Measurements from ENCODE around the gene NT5DC2. TPM values are rescaled to one million over a fixed set of nuclear protein-coding genes. Genes with fewer than 3 reads are reported as not detected.

Gene NT5DC2
- total and polyA plus RNA-seq, 2 of the 8 experiments (the other 6 are each of a cell fraction or from before 2014, with no cell fraction given): 331 to 477 TPM

DNA sequence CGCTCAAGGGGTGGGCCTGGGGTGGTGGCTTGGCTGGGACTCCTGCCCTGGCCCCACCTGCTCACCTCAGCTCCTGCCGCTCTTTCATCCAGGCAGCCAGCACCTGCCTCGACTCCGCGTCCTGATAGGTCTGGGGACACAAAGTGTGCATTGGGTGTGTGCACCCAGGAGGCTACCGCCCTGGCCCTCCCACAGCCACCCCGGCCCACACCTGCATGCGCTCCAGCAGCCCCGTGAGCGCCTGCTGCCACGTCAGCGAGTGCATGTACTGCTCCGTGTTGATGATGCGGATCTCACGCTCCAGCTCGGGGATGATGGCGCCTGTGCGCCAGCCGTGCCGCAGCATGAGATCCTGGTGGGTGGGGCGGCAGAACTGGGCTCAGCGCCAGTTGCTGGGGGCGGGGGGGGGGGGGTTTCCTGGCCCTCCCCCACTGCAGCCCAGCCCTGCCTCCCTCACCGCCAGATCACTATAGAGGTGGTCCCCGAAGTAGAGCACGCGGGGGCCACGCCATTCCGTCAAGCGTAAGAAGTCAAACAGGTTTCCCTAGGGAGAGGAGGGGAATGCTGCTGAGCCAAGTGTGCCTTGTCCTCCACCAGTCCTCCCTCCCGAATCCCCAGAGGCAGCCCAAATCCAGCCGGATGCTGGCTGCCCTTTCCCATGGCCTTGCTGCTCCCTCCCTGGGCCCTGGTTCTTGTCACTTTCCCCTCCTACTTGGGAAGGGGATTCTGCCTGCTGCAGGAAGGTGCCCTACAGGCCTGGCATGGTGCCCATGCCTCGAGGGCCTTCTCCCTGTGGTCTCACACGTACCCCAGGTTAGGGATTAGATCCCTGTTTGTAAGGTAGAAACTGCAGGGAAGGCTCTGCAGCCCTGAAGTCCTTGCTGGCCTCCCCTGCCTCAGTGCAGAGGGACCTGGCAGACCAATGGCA lies 8.6 kb downstream of the NT5DC2 start (continued):
- TF ChIP-seq CHD7 (IDR thresholded peaks at IDR 0.05; ENCODE audit: insufficient replicate concordance, low read length) (no peak), GABPA (IDR thresholded peaks at IDR 0.05; ENCODE audit: borderline replicate concordance, insufficient read depth, low read length) (no peak), JUND (IDR thresholded peaks at IDR 0.05; ENCODE audit: low read length) (no peak), RBBP5 (IDR thresholded peaks at IDR 0.05; ENCODE audit: borderline replicate concordance, low read depth, low read length) (no peak), RFX5 (IDR thresholded peaks at IDR 0.05; ENCODE audit: borderline replicate concordance, low read depth, low read length) (no peak), SIX5 (IDR thresholded peaks at IDR 0.05; ENCODE audit: low read depth, low read length) (no peak), CREB1 (IDR thresholded peaks at IDR 0.05) (no peak), YY1 (IDR thresholded peaks at IDR 0.05; ENCODE audit: low read depth, low read length) (no peak)
- TF ChIP-seq, protein P1, sequence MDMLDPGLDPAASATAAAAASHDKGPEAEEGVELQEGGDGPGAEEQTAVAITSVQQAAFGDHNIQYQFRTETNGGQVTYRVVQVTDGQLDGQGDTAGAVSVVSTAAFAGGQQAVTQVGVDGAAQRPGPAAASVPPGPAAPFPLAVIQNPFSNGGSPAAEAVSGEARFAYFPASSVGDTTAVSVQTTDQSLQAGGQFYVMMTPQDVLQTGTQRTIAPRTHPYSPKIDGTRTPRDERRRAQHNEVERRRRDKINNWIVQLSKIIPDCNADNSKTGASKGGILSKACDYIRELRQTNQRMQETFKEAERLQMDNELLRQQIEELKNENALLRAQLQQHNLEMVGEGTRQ (IDR thresholded peaks at IDR 0.05; ENCODE audit: low read length): no peak
